Fibroblast of lung (primary cell): ENCODE results near the gene NDEL1. TPM values are rescaled to one million over a fixed set of nuclear protein-coding genes. Genes with fewer than 3 reads are reported as not detected.

ENCODE experiments used
- DNase-seq, 2 donors: peaks; one replicate each; pipeline versions ENCODE4 v3.0.0 to v3.0.0-alpha.2; 2010; ENCODE audit warnings: low read depth in 2 of 2
- H2AFZ ChIP-seq: 2 replicates; pipeline ENCODE4 v1.5.1; 2012; ENCODE audit warnings: low read length, control low read depth, inconsistent platforms
- H3K27ac ChIP-seq: 2 replicates; pipeline ENCODE4 v1.5.1; 2011; ENCODE audit warnings: low read length, control low read depth; ENCODE audit not compliant: insufficient read depth
- H3K27me3 ChIP-seq: 2 replicates; pipeline ENCODE4 v1.5.1; 2011; ENCODE audit warnings: mild to moderate bottlenecking, low read length; ENCODE audit not compliant: control insufficient read depth, insufficient read depth
- H3K36me3 ChIP-seq: 2 replicates; pipeline ENCODE4 v1.5.1; 2011; ENCODE audit warnings: low read length; ENCODE audit not compliant: control insufficient read depth, insufficient read depth
- H3K4me1 ChIP-seq: 2 replicates; pipeline ENCODE4 v1.5.1; 2011; ENCODE audit warnings: low read length; ENCODE audit not compliant: control insufficient read depth, insufficient read depth; ENCODE audit errors: extremely low read depth
- H3K4me2 ChIP-seq: 2 replicates; pipeline ENCODE4 v1.5.1; 2011; ENCODE audit warnings: low read length, control low read depth; ENCODE audit not compliant: insufficient read depth; ENCODE audit errors: extremely low read depth
- H3K4me3 ChIP-seq, 4 experiments: fragments of 200-600 bp in 1 of 4; sonication (generic) in 1 of 4; replicated peaks in 1 of 4; 2 replicates each; pipeline ENCODE4 v1.5.1; 2011 to 2016; ENCODE audit warnings: low read length in 4 of 4, low read depth in 3 of 4, mild to moderate bottlenecking in 3 of 4, control low read depth in 2 of 4, inconsistent platforms in 1 of 4, mixed read lengths in 1 of 4; ENCODE audit not compliant: insufficient read depth in 1 of 4; ENCODE audit errors: control extremely low read depth in 1 of 4
- H3K79me2 ChIP-seq: 2 replicates; pipeline ENCODE4 v1.5.1; 2012; ENCODE audit warnings: mild to moderate bottlenecking, low read length, inconsistent platforms; ENCODE audit not compliant: control insufficient read depth, insufficient read depth
- H3K9ac ChIP-seq: 2 replicates; pipeline ENCODE4 v1.5.1; 2011; ENCODE audit warnings: mild to moderate bottlenecking, low read length, control low read depth; ENCODE audit not compliant: insufficient read depth
- H3K9me3 ChIP-seq: 2 replicates; pipeline ENCODE4 v1.5.1; 2012; ENCODE audit warnings: low read depth, low read length; ENCODE audit not compliant: control insufficient read depth, insufficient read depth
- H4K20me1 ChIP-seq: 2 replicates; pipeline ENCODE4 v1.5.1; 2011; ENCODE audit warnings: low read length; ENCODE audit not compliant: control insufficient read depth, insufficient read depth; ENCODE audit errors: extremely low read depth
- EZH2 ChIP-seq: IDR thresholded peaks from 2 replicates; pipeline ENCODE4 v1.5.1; 2012; ENCODE audit warnings: low read length, control low read depth, mild to moderate bottlenecking; ENCODE audit errors: missing control alignments
- polyA plus RNA-seq, 2 donors: library from polyadenylated mRNA; depleted of rRNA in 1 of 2; stranded (reverse) in 1 of 2; unstranded in 1 of 2; fragments of >200 nt; gene quantifications; 2 replicates each; pipeline ENCODE4 v1.2.1, GENCODE V29; 2011 to 2012; ENCODE audit warnings: missing spikeins in 1 of 2
- total RNA-seq: library from RNA; depleted of rRNA; stranded (reverse); fragments of >200 nt; gene quantifications from 2 replicates; pipeline ENCODE4 v1.2.1, GENCODE V29; 2014
- TF ChIP-seq, protein P1 (sequence below), 2 donors: IDR thresholded peaks in 1 of 2; conservative IDR thresholded peaks in 1 of 2; 1 replicate in 1 of 2; 2 replicates in 1 of 2; pipeline ENCODE4 v1.5.1; 2011 to 2012; ENCODE audit warnings: low read length in 2 of 2, control low read depth in 1 of 2, inconsistent platforms in 1 of 2, low read depth in 1 of 2, mild to moderate bottlenecking in 1 of 2

The NDEL1 gene
- total and polyA plus RNA-seq, 2 donors (not counting 1 experiment from before 2014, with no cell fraction given): 45.4 to 88.6 TPM

- H3K36me3 ChIP-seq: peaks cover 11% of the 10 kb centered on the region
- H3K9me3 ChIP-seq: no peaks in the 10 kb centered on the region
- no peaks in the 10 kb centered on the region for H3K79me2 ChIP-seq
- no peaks in the 10 kb centered on the region for H4K20me1 ChIP-seq
- DNase-seq: no peak
- H2AFZ ChIP-seq: no peak overlapping the region
- TF ChIP-seq EZH2: no peak
- TF ChIP-seq, protein P1, sequence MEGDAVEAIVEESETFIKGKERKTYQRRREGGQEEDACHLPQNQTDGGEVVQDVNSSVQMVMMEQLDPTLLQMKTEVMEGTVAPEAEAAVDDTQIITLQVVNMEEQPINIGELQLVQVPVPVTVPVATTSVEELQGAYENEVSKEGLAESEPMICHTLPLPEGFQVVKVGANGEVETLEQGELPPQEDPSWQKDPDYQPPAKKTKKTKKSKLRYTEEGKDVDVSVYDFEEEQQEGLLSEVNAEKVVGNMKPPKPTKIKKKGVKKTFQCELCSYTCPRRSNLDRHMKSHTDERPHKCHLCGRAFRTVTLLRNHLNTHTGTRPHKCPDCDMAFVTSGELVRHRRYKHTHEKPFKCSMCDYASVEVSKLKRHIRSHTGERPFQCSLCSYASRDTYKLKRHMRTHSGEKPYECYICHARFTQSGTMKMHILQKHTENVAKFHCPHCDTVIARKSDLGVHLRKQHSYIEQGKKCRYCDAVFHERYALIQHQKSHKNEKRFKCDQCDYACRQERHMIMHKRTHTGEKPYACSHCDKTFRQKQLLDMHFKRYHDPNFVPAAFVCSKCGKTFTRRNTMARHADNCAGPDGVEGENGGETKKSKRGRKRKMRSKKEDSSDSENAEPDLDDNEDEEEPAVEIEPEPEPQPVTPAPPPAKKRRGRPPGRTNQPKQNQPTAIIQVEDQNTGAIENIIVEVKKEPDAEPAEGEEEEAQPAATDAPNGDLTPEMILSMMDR (conservative IDR thresholded peaks at IDR 0.05 in 1 of 2, IDR thresholded peaks at IDR 0.05 in 1 of 2; ENCODE audit: low read depth in 1 of 2, low read length in 2 of 2): no peak
- H3K4me3 ChIP-seq: no peak overlapping the region
- H3K4me2 ChIP-seq: no peak overlapping the region
- H3K9ac ChIP-seq: no peak overlapping the region
- H3K4me1 ChIP-seq: peaks cover 3% of the 10 kb centered on the region
- H3K27ac ChIP-seq: no peak overlapping the region
- no peaks in the 10 kb centered on the region for H3K27me3 ChIP-seq
These were observed 56.4 kb downstream of the NDEL1 start for GRCh38 chr17:8492121-8492520.

DNA sequence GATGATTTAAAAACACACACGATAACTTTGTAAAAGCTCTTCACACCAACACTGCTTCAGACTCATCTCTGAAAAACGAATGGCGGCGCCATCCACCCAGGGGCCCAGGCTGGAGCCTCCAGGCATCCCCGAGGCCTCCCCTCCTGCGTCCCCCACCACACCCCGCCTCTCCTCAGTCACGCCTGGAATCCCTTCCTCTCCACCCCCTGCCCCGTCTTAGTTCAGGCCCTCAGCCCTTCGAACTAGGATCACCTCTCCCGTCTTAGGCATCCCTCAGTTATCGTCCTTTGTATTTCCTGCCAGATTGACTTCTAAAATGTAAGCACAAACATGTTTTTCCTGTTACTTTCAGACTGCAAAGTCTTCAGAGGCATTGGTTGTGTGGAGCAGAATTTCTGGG is 58.3 kb downstream of the NDEL1 start:
- H3K36me3 ChIP-seq: peaks cover 9% of the 10 kb centered on the region
- H3K27me3 ChIP-seq: no peaks in the 10 kb centered on the region
- no peaks in the 10 kb centered on the region for H3K9me3 ChIP-seq
- no peak overlapping the region for H3K9ac ChIP-seq
- H3K79me2 ChIP-seq: no peaks in the 10 kb centered on the region
- no peak overlapping the region for H3K4me2 ChIP-seq
- no peaks in the 10 kb centered on the region for H3K4me1 ChIP-seq
- H4K20me1 ChIP-seq: no peaks in the 10 kb centered on the region
- no peak overlapping the region for H3K4me3 ChIP-seq
- no peak for DNase-seq
- no peak overlapping the region for H3K27ac ChIP-seq
- no peak overlapping the region for H2AFZ ChIP-seq
- TF ChIP-seq EZH2: no peak
- TF ChIP-seq, protein P1 (conservative IDR thresholded peaks at IDR 0.05 in 1 of 2, IDR thresholded peaks at IDR 0.05 in 1 of 2; ENCODE audit: low read depth in 1 of 2, low read length in 2 of 2): no peak

DNA sequence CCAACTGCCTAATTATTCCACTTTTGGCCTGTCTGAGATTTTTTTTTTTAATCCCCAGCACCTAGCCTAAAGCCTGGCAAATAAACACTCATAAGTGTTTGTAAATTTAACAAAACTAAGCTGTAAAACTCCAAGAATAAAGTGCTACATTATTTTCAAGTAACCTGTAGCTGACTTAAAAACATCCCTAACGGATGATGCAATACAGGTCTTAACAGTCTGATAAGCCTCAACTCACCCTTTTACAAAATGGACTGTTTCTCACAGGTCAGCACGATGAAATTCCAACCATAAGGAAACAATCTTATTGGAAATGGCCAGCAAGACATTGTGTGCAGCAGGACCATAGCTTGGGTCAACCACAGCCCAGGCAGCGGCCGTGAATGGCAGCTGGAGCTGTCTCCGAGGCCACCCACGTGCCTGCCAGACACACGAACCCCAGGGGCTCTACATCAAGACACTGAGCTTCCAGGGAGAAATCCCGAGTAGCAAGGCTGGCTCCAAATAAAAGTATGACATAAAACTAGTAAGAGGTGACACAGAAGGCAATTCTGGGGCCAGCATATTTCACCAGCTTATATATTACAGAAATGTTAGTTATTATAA is 58.9 kb downstream of the NDEL1 start:
- no peak for DNase-seq
- TF ChIP-seq, protein P1 (conservative IDR thresholded peaks at IDR 0.05 in 1 of 2, IDR thresholded peaks at IDR 0.05 in 1 of 2; ENCODE audit: low read depth in 1 of 2, low read length in 2 of 2): no peak
- TF ChIP-seq EZH2: no peak
- Histone ChIP-seq H3K4me1 (no peaks in the 10 kb centered on the region), H3K9me3 (no peaks in the 10 kb centered on the region), H3K27me3 (no peaks in the 10 kb centered on the region), H3K36me3 (peaks cover 12% of the 10 kb centered on the region), H3K27ac (no peak overlapping the region), H3K4me2 (no peak overlapping the region), H3K79me2 (no peaks in the 10 kb centered on the region), H4K20me1 (no peaks in the 10 kb centered on the region), H2AFZ (no peak overlapping the region), H3K4me3 (no peak overlapping the region), H3K9ac (no peak overlapping the region)
